ENCODE data around the gene KCNQ1OT1. TPM values are rescaled to one million over a fixed set of nuclear protein-coding genes. Genes with fewer than 3 reads are reported as not detected.

Gene KCNQ1OT1
- total RNA-seq, 1 experiment from 2014 or later = 1.2 TPM

GRCh38 chr11:2714871-2715270 lies 15.1 kb upstream of the KCNQ1OT1 start:
- no peak overlapping the region for H3K27ac ChIP-seq (ENCODE audit: insufficient read length, low read depth, low read length)
- Mint-ChIP-seq H3K36me3 (ENCODE audit: insufficient read depth in 1 of 3, low read depth in 3 of 3) (peaks cover 0 to 16% (median 3%) of the 10 kb centered on the region in 3 experiments; a peak in 4 of 7 replicates), H3K4me3 (no peak overlapping the region), H3K27ac (no peak overlapping the region), H3K4me1 (peaks cover 20 to 22% of the 10 kb centered on the region in 2 experiments), H3K9me3 (peaks cover 15 to 16% of the 10 kb centered on the region in 2 experiments), H3K27me3 (ENCODE audit: low read depth) (peaks cover 100% of the 10 kb centered on the region)
- WGBS (ENCODE audit: extremely low coverage, insufficient read length, low lambda C conversion rate) = no CpG with 5 or more reads among the region's 7 CpGs
- H3K4me1 ChIP-seq (ENCODE audit: insufficient read depth, low read length) = peaks cover 5% of the 10 kb centered on the region; the same call in 1 of the 2 replicates
- H3K4me2 ChIP-seq (ENCODE audit: insufficient read depth, insufficient read length, low read length) = no peak overlapping the region
- no peak overlapping the region for H3T11ph ChIP-seq (ENCODE audit: low read length)
- DNase-seq = no peak
- H4K8ac ChIP-seq (replicated peaks; ENCODE audit: insufficient read length, low read depth, low read length) = no peak overlapping the region
- no peak overlapping the region for H3K23ac ChIP-seq (ENCODE audit: insufficient read length, low read depth, low read length)
- H4K5ac ChIP-seq (ENCODE audit: insufficient read length, low read depth, low read length) = no peak overlapping the region
- no peak overlapping the region for H3K4ac ChIP-seq (ENCODE audit: low read depth, low read length)
- H2BK20ac ChIP-seq (ENCODE audit: low read depth, low read length, poor library complexity, severe bottlenecking) = no peak overlapping the region
- no peak overlapping the region for H4K91ac ChIP-seq (ENCODE audit: insufficient read length, low read depth, low read length)
- no peak for TF ChIP-seq CTCF (conservative IDR thresholded peaks at IDR 0.05)
- no peak overlapping the region for H3K14ac ChIP-seq (ENCODE audit: insufficient read depth, low read length)
- H3K56ac ChIP-seq (ENCODE audit: insufficient read length, low read depth, low read length) = no peak overlapping the region
- H3K18ac ChIP-seq (ENCODE audit: insufficient read length, low read depth, low read length) = no peak overlapping the region
- no peaks in the 10 kb centered on the region for H3K23me2 ChIP-seq (ENCODE audit: insufficient read length, low read depth, low read length, poor library complexity, severe bottlenecking)
- H3K27me3 ChIP-seq (ENCODE audit: insufficient read depth, low read length) = peaks cover 10% of the 10 kb centered on the region; the same call in 1 of the 2 replicates
- no peak overlapping the region for H2BK120ac ChIP-seq (ENCODE audit: low read depth, low read length, poor library complexity, severe bottlenecking)
- H2BK15ac ChIP-seq (ENCODE audit: low read depth, low read length) = no peak overlapping the region
- no peak overlapping the region for H2AK5ac ChIP-seq (ENCODE audit: insufficient read length, low read length)
- H3K79me1 ChIP-seq (ENCODE audit: insufficient read depth, low read depth, low read length, poor library complexity, severe bottlenecking) = no peaks in the 10 kb centered on the region
- no peak overlapping the region for H3K9ac ChIP-seq (ENCODE audit: extremely low read depth, insufficient read length, low read length)
- H3K79me2 ChIP-seq (ENCODE audit: insufficient read depth, low read length) = no peaks in the 10 kb centered on the region
- H2BK5ac ChIP-seq (ENCODE audit: insufficient read length, low read length) = no peak overlapping the region
- H2BK12ac ChIP-seq (ENCODE audit: insufficient read length, low read depth, low read length) = no peak overlapping the region
- no peak overlapping the region for H2AFZ ChIP-seq (ENCODE audit: low read length)
- H4K20me1 ChIP-seq (ENCODE audit: control insufficient read depth, insufficient read depth, insufficient read length) = no peaks in the 10 kb centered on the region
- H3K9me3 ChIP-seq (ENCODE audit: control insufficient read depth, low read depth, low read length) = no peaks in the 10 kb centered on the region
